PC-3 (cell line): ENCODE data around the gene LAMA3. TPM values are rescaled to one million over a fixed set of nuclear protein-coding genes. Genes with fewer than 3 reads are reported as not detected.

ENCODE experiments used
- ATAC-seq: fragments of 200-7000 bp; cut with Tn5 transposase; 2 replicates; pipeline ENCODE4 v1.9.1; 2020; ENCODE audit warnings: mild to moderate bottlenecking, moderate library complexity
- BruUV-seq: library from RNA; stranded (reverse); fragments of 400-500 nt; replicated peaks from 2 replicates; lab custom pipeline; 2021; lab: Mats Ljungman, UMichigan
- CTCF ChIA-PET: fragments of 300-600 bp; sonication (Branson Sonifier 250); formaldehyde crosslinking; loops from one replicate; lab custom pipeline; 2022; ENCODE audit warnings: antibody characterized with exemption; lab: Charles Lee
- POLR2A ChIA-PET: fragments of 300-600 bp; sonication (Branson Sonifier 250); formaldehyde crosslinking; loops from one replicate; lab custom pipeline; 2022; ENCODE audit warnings: antibody characterized with exemption; ENCODE audit not compliant: unreplicated experiment; lab: Charles Lee
- DNase-seq: peaks from one replicate; pipeline ENCODE4 v3.0.0-alpha.2; 2015
- H2AFZ ChIP-seq: fragments of 300-600 bp; sonication (generic); 2 replicates; pipeline ENCODE4 v1.6.0; 2016; ENCODE audit warnings: antibody characterized with exemption, low read length
- H3F3A ChIP-seq: fragments of 300-600 bp; sonication (generic); one replicate; pipeline ENCODE4 v1.6.0; 2017; ENCODE audit warnings: antibody characterized with exemption, low read length, control low read depth, mild to moderate bottlenecking; ENCODE audit not compliant: unreplicated experiment
- H3K27ac ChIP-seq: fragments of 300-600 bp; sonication (generic); 2 replicates; pipeline ENCODE4 v1.5.1; 2016; ENCODE audit warnings: mild to moderate bottlenecking, low read length
- H3K27me3 ChIP-seq: fragments of 300-600 bp; sonication (generic); 2 replicates; pipeline ENCODE4 v1.6.1; 2016; ENCODE audit warnings: low read length, mixed read lengths
- H3K36me3 ChIP-seq: fragments of 300-600 bp; sonication (generic); 2 replicates; pipeline ENCODE4 v1.6.1; 2016; ENCODE audit warnings: low read depth, mixed run types, low read length, mixed read lengths
- H3K4me1 ChIP-seq: fragments of 300-600 bp; sonication (generic); 2 replicates; pipeline ENCODE4 v1.5.1; 2016; ENCODE audit warnings: low read length; ENCODE audit not compliant: insufficient read depth
- H3K4me2 ChIP-seq: fragments of 300-600 bp; sonication (generic); 2 replicates; pipeline ENCODE4 v1.6.0; 2016; ENCODE audit warnings: low read length
- H3K4me3 ChIP-seq: fragments of 300-600 bp; sonication (generic); 2 replicates; pipeline ENCODE4 v1.5.1; 2016; ENCODE audit warnings: mild to moderate bottlenecking, low read length, mixed read lengths
- H3K79me2 ChIP-seq: fragments of 300-600 bp; sonication (generic); 2 replicates; pipeline ENCODE4 v1.6.1; 2017; ENCODE audit warnings: low read length, mixed read lengths
- H3K9ac ChIP-seq: fragments of 300-600 bp; sonication (generic); 2 replicates; pipeline ENCODE4 v1.6.0; 2016; ENCODE audit warnings: mild to moderate bottlenecking, low read length
- H3K9me2 ChIP-seq: fragments of 300-600 bp; sonication (generic); replicated peaks from 2 replicates; pipeline ENCODE4 v1.6.1; 2016; ENCODE audit warnings: mixed run types, low read length, mixed read lengths
- H3K9me3 ChIP-seq: fragments of 300-600 bp; sonication (generic); 2 replicates; pipeline ENCODE4 v1.6.1; 2016; ENCODE audit warnings: low read length, mixed read lengths
- H4K20me1 ChIP-seq: fragments of 300-600 bp; sonication (generic); 2 replicates; pipeline ENCODE4 v1.6.1; 2016; ENCODE audit warnings: low read length, mixed read lengths
- CTCF ChIP-seq: fragments of 300-600 bp; sonication (generic); conservative IDR thresholded peaks from 2 replicates; pipeline ENCODE4 v1.5.1; 2017; ENCODE audit warnings: antibody characterized with exemption, low read depth, mild to moderate bottlenecking, low read length
- EZH2 ChIP-seq: fragments of 300-600 bp; sonication (generic); IDR thresholded peaks from one replicate; pipeline ENCODE4 v1.6.1; 2017; ENCODE audit warnings: antibody characterized with exemption, mild to moderate bottlenecking, low read length; ENCODE audit not compliant: unreplicated experiment
- EZH2phosphoT487 ChIP-seq: fragments of 300-600 bp; sonication (generic); IDR thresholded peaks from 2 replicates; pipeline ENCODE4 v1.6.1; 2018; ENCODE audit warnings: mild to moderate bottlenecking, antibody characterized with exemption, low read length, borderline replicate concordance
- intact Hi-C: fragments of 100-400 bp; cut with micrococcal nuclease; formaldehyde crosslinking; loops from 2 replicates; pipeline ENCODE4 v1.9.0; 2023
- total RNA-seq: library from RNA; depleted of rRNA; stranded (reverse); fragments of >200 nt; gene quantifications from 2 replicates; pipeline ENCODE4 v1.2.3, GENCODE V29; 2014

The LAMA3 gene
- total RNA-seq, 1 experiment from 2014 or later: 224 TPM

GRCh38 chr18:23908827-23909226, 219.6 kb downstream of the LAMA3 start:
- ATAC-seq: no peak
- Histone ChIP-seq H3K9me2 (no peaks in the 10 kb centered on the region), H3K4me1 (no peaks in the 10 kb centered on the region), H4K20me1 (peaks cover 4% of the 10 kb centered on the region; the same call in 1 of the 2 replicates), H3K79me2 (no peaks in the 10 kb centered on the region), H3K36me3 (peaks cover 87% of the 10 kb centered on the region), H3K27ac (no peak overlapping the region), H3F3A (peaks cover 8% of the 10 kb centered on the region), H3K4me3 (no peak overlapping the region), H3K27me3 (no peaks in the 10 kb centered on the region), H3K9me3 (no peaks in the 10 kb centered on the region), H3K9ac (no peak overlapping the region), H2AFZ (no peak overlapping the region), H3K4me2 (no peak overlapping the region)
- intact Hi-C loops: no loop called here
- TF ChIP-seq CTCF: no peak
- ChIA-PET POLR2A (no interaction called here), CTCF (no interaction called here)
- no TSS peak for BruUV-seq
- DNase-seq: no peak

- Histone ChIP-seq H3F3A (peaks cover 8% of the 10 kb centered on the region), H4K20me1 (peaks cover 4% of the 10 kb centered on the region; the same call in 1 of the 2 replicates), H3K9ac (no peak overlapping the region), H2AFZ (no peak overlapping the region), H3K4me2 (no peak overlapping the region), H3K9me2 (no peaks in the 10 kb centered on the region), H3K36me3 (peaks cover 89% of the 10 kb centered on the region), H3K27ac (no peak overlapping the region), H3K4me3 (no peak overlapping the region), H3K9me3 (no peaks in the 10 kb centered on the region), H3K4me1 (no peaks in the 10 kb centered on the region), H3K27me3 (no peaks in the 10 kb centered on the region), H3K79me2 (no peaks in the 10 kb centered on the region)
- ChIA-PET CTCF (no interaction called here), POLR2A (no interaction called here)
- TF ChIP-seq EZH2: no peak
- TF ChIP-seq EZH2phosphoT487: no peak
- TF ChIP-seq CTCF: no peak
- DNase-seq (no peak), ATAC-seq (no peak)
- BruUV-seq: no TSS peak
- intact Hi-C loops: no loop called here
Measured at GRCh38 chr18:23910032-23910431, 220.8 kb downstream of the LAMA3 start.

- no peak overlapping the region for H3K27ac ChIP-seq
- H3K9ac ChIP-seq: no peak overlapping the region
- H3K36me3 ChIP-seq: peaks cover 85% of the 10 kb centered on the region
- H3K79me2 ChIP-seq: no peaks in the 10 kb centered on the region
- H3K9me2 ChIP-seq: no peaks in the 10 kb centered on the region
- ChIA-PET CTCF (no interaction called here), POLR2A (no interaction called here)
- no peaks in the 10 kb centered on the region for H3K4me1 ChIP-seq
- TF ChIP-seq EZH2 (no peak), CTCF (no peak), EZH2phosphoT487 (no peak)
- H3K4me3 ChIP-seq: no peak overlapping the region
- H3F3A ChIP-seq: peaks cover 8% of the 10 kb centered on the region
- DNase-seq: peak; percentile 17
- no peak overlapping the region for H3K4me2 ChIP-seq
- ATAC-seq: no peak
- no TSS peak for BruUV-seq
- H3K9me3 ChIP-seq: no peaks in the 10 kb centered on the region
- intact Hi-C loops: no loop called here
- H2AFZ ChIP-seq: no peak overlapping the region
- H3K27me3 ChIP-seq: no peaks in the 10 kb centered on the region
- H4K20me1 ChIP-seq: peaks cover 1% of the 10 kb centered on the region; the same call in 1 of the 2 replicates
Measured at GRCh38 chr18:23912356-23912755, 223.1 kb downstream of the LAMA3 start.
